Thymus (tissue), 11 donors: ENCODE measurements around the gene PSMD13. TPM values are rescaled to one million over a fixed set of nuclear protein-coding genes. Genes with fewer than 3 reads are reported as not detected.
"Not testable (repeated sequence)": the region's sequence is repeated elsewhere in the genome, so short reads cannot be mapped to it uniquely, and the experiment has no call there.

Experiments
- DNase-seq, 9 donors: peaks; one replicate each; pipeline ENCODE4 v3.0.0-alpha.2; 2013; ENCODE audit warnings: low spot score in 9 of 9, low read depth in 6 of 9, missing footprints in 1 of 9
- H3K27ac ChIP-seq, 2 donors: one replicate each; pipeline ENCODE4 v1.5.1; 2013; ENCODE audit warnings: control low read depth in 1 of 2, low read depth in 1 of 2, low read length in 1 of 2, mild to moderate bottlenecking in 1 of 2, moderate library complexity in 1 of 2
- H3K27me3 ChIP-seq, 2 donors: one replicate each; pipeline ENCODE4 v1.5.1; 2013; ENCODE audit warnings: low read length in 1 of 2; ENCODE audit not compliant: control insufficient read depth in 2 of 2, insufficient read depth in 1 of 2
- H3K36me3 ChIP-seq, 2 donors: one replicate each; pipeline ENCODE4 v1.5.1; 2013; ENCODE audit warnings: low read length in 1 of 2, mild to moderate bottlenecking in 1 of 2, moderate library complexity in 1 of 2; ENCODE audit not compliant: control insufficient read depth in 2 of 2, insufficient read depth in 2 of 2
- H3K4me1 ChIP-seq, 2 donors: one replicate each; pipeline ENCODE4 v1.5.1; 2013; ENCODE audit warnings: low read length in 2 of 2; ENCODE audit not compliant: control insufficient read depth in 2 of 2, insufficient read depth in 2 of 2
- H3K4me3 ChIP-seq, 2 donors: one replicate each; pipeline ENCODE4 v1.5.1; 2013; ENCODE audit warnings: low read length in 2 of 2, control low read depth in 1 of 2, mild to moderate bottlenecking in 1 of 2
- H3K9me3 ChIP-seq, 2 donors: one replicate each; pipeline ENCODE4 v1.5.1; 2013; ENCODE audit warnings: low read length in 1 of 2, mild to moderate bottlenecking in 1 of 2; ENCODE audit not compliant: control insufficient read depth in 2 of 2, insufficient read depth in 1 of 2
- WGBS: extraction: QIAGEN DNeasy Blood & Tissue Kit; methylation state at CpG from one replicate; pipeline ENCODE4 v1.1.7; 2013; 5-methylcytosine and 5-hydroxymethylcytosine counted together
- polyA plus RNA-seq: library from polyadenylated mRNA; stranded (reverse); fragments of 200-250 nt; gene quantifications from one replicate; pipeline ENCODE4 v1.2.3, GENCODE V29; 2013
- total RNA-seq: library from RNA; stranded (reverse); fragments of 120-200 nt; gene quantifications from one replicate; pipeline ENCODE4 v1.2.4, GENCODE V29; 2013
- donor health status: healthy.

Gene PSMD13
- total and polyA plus RNA-seq, 2 donors: 134 to 192 TPM

- H3K27me3 ChIP-seq: peaks cover 0 to 2% of the 10 kb centered on the region in 2 donors
- no peak for DNase-seq
- 97% methylated on average over 17 of the region's 17 CpGs for WGBS
- peaks cover 12 to 13% of the 10 kb centered on the region in 2 donors for H3K4me1 ChIP-seq
- H3K9me3 ChIP-seq: no peaks in the 10 kb centered on the region
- no peak overlapping the region for H3K27ac ChIP-seq
- H3K4me3 ChIP-seq: no peak overlapping the region
- peaks cover 61 to 63% of the 10 kb centered on the region in 2 donors for H3K36me3 ChIP-seq
Observed at GRCh38 chr11:212150-213100, 24.4 kb upstream of the PSMD13 start.

GRCh38 chr11:213111-213510 lies 23.7 kb upstream of the PSMD13 start:
- H3K4me3 ChIP-seq: no peak overlapping the region
- H3K27ac ChIP-seq: no peak overlapping the region
- no peaks in the 10 kb centered on the region for H3K27me3 ChIP-seq
- peaks cover 61 to 63% of the 10 kb centered on the region in 2 donors for H3K36me3 ChIP-seq
- no peak for DNase-seq
- no peaks in the 10 kb centered on the region for H3K9me3 ChIP-seq
- peaks cover 12 to 13% of the 10 kb centered on the region in 2 donors for H3K4me1 ChIP-seq
- WGBS: 96% methylated on average over 4 of the region's 4 CpGs

DNA sequence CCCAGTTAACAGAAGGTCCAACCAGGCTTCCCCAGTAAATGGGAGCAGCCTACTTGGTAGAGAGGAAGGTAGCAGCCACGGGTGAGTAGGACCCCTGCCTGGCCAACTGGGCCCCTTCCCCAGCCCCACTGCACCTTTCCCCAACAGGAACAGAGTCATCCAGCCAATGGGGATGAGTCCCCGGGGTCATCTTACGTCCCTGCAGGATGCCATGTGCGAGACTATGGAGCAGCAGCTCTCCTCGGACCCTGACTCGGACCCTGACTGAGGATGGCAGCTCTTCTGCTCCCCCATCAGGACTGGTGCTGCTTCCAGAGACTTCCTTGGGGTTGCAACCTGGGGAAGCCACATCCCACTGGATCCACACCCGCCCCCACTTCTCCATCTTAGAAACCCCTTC lies 22.7 kb upstream of the PSMD13 start:
- WGBS: 95% methylated on average over 7 of the region's 7 CpGs

GRCh38 chr11:215581-216037 lies 21.2 kb upstream of the PSMD13 start:
- Histone ChIP-seq H3K27me3 (no peaks in the 10 kb centered on the region), H3K9me3 (no peaks in the 10 kb centered on the region), H3K27ac (no peak overlapping the region), H3K36me3 (peaks cover 54 to 56% of the 10 kb centered on the region in 2 donors), H3K4me1 (no peaks in the 10 kb centered on the region), H3K4me3 (no peak overlapping the region)
- no peak for DNase-seq
- 86% methylated on average over 4 of the region's 4 CpGs for WGBS

More for the DNA sequence above, 22.7 kb upstream of the PSMD13 start:
- Histone ChIP-seq H3K27me3 (no peaks in the 10 kb centered on the region), H3K9me3 (no peaks in the 10 kb centered on the region), H3K4me1 (peaks cover 11 to 12% of the 10 kb centered on the region in 2 donors), H3K27ac (no peak overlapping the region), H3K4me3 (no peak overlapping the region), H3K36me3 (peaks cover 63 to 66% of the 10 kb centered on the region in 2 donors)
- no peak for DNase-seq

DNA sequence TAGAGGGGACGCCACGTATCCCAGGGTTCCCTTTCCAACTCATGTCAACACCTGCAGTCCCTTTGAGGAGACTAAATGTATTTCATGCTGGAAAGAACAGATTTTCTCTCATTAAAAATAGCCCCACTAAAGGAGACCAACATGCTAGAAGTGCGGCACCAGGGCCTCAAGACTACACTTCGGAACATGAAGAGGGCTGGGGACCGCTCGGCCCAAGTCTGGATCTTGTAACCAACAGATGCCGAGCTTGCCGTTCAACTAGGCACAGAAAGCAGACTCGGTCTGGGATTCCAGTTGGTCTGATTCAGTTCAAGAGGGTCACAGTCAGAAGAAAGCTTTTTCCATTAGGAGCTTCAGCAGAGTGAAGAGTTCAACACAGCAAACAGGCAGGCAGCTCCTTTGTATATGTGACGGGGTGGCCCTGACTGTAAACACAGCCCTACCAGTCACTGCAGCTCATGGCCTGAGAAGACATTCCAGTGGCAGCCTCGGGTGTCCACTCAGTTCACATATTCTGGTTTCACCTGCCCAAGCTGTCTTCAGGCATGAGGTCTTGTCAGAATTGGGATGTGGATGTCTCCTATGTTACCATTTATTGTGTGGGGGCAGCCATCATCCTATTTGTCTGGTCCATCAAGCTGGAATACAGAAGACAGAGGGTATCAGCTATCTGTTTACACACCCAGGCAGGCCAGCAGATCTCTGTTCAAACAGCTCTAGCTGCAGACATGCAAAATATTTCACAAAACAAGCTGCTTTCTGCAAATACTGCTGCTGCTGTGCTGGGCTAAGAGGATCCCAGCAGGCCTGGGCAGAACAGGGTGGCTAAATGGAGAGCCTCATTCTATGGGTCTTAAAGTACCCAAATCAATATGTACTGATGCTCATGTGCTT lies 20.4 kb upstream of the PSMD13 start:
- H3K4me1 ChIP-seq: no peaks in the 10 kb centered on the region
- 96% methylated on average over 11 of the region's 11 CpGs for WGBS
- H3K27ac ChIP-seq: no peak overlapping the region
- no peaks in the 10 kb centered on the region for H3K27me3 ChIP-seq
- peaks cover 46 to 49% of the 10 kb centered on the region in 2 donors for H3K36me3 ChIP-seq
- H3K9me3 ChIP-seq: no peaks in the 10 kb centered on the region
- no peak overlapping the region for H3K4me3 ChIP-seq
- no peak for DNase-seq

DNA sequence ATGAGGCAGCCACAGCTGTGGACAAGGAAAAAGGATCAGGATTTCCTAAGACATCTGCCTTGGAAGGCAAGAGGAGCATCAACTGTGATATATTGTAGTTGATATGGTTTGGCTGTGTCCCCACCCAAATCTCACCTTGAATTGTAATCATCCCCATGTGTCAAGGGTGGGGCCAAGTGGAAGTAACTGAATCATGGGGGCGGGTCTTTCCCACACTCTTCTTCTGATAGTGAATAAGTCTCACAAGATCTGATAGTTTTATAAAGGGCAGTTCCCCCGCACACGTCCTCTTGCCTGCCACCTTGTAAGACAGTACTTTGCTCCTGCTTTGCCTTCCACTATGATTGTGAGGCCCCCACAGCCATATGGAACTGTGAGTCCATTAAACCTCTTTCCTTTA lies 19.1 kb upstream of the PSMD13 start:
- Histone ChIP-seq H3K9me3 (no peaks in the 10 kb centered on the region), H3K36me3 (peaks cover 33 to 40% of the 10 kb centered on the region in 2 donors), H3K27ac (no peak overlapping the region), H3K27me3 (no peaks in the 10 kb centered on the region), H3K4me3 (no peak overlapping the region), H3K4me1 (no peaks in the 10 kb centered on the region)
- 97% methylated on average over 3 of the region's 3 CpGs for WGBS
- no peak for DNase-seq

GRCh38 chr11:218815-219593 lies 17.8 kb upstream of the PSMD13 start:
- H3K36me3 ChIP-seq: peaks cover 20 to 34% of the 10 kb centered on the region in 2 donors
- no peaks in the 10 kb centered on the region for H3K27me3 ChIP-seq
- no peaks in the 10 kb centered on the region for H3K9me3 ChIP-seq
- H3K4me1 ChIP-seq: no peaks in the 10 kb centered on the region
- H3K27ac ChIP-seq: no peak overlapping the region
- no peak overlapping the region for H3K4me3 ChIP-seq
- 94% methylated on average over 29 of the region's 29 CpGs for WGBS
- DNase-seq: no peak

GRCh38 chr11:220641-221215 lies 16.0 kb upstream of the PSMD13 start:
- H3K4me1 ChIP-seq, H3K27me3 ChIP-seq, DNase-seq, H3K9me3 ChIP-seq, H3K4me3 ChIP-seq, H3K27ac ChIP-seq: not testable (repeated sequence)
- WGBS: 98% methylated on average over 2 of the region's 3 CpGs
- H3K36me3 ChIP-seq: peaks cover 3 to 22% of the 10 kb centered on the region in 2 donors
